ENCODE measurements around the gene DLG2.
"Not testable (repeated sequence)": the region's sequence is repeated elsewhere in the genome, so short reads cannot be mapped to it uniquely, and the experiment has no call there.

Gene DLG2

GRCh38 chr11:85027346-85027745 is 599.8 kb downstream of the DLG2 start:
- DNase-seq (ENCODE audit: low spot score), result no peak

- no peak for DNase-seq (ENCODE audit: low spot score)
Measured at GRCh38 chr11:85021058-85021457, 606.1 kb downstream of the DLG2 start.

GRCh38 chr11:84993386-84993785 is 633.8 kb downstream of the DLG2 start:
- DNase-seq (ENCODE audit: low spot score), result no peak

GRCh38 chr11:84990141-84990540 is 637.0 kb downstream of the DLG2 start:
- no peak for DNase-seq (ENCODE audit: low spot score)

GRCh38 chr11:84987686-84988187 is 639.4 kb downstream of the DLG2 start:
- not testable (repeated sequence) for DNase-seq (ENCODE audit: low spot score)

- no peak for DNase-seq (ENCODE audit: low spot score)
Measured at GRCh38 chr11:84981301-84981700, 645.8 kb downstream of the DLG2 start.

- DNase-seq (ENCODE audit: low spot score), result no peak
Measured at GRCh38 chr11:84969103-84969502, 658.0 kb downstream of the DLG2 start.

- DNase-seq (ENCODE audit: low spot score), result no peak
Measured at GRCh38 chr11:84965484-84965883, 661.7 kb downstream of the DLG2 start.

GRCh38 chr11:84963240-84963639 is 663.9 kb downstream of the DLG2 start:
- DNase-seq (ENCODE audit: low spot score), result no peak

- no peak for DNase-seq (ENCODE audit: low spot score)
Measured at GRCh38 chr11:84962018-84962417, 665.1 kb downstream of the DLG2 start.

- no peak for DNase-seq (ENCODE audit: low spot score)
Measured at GRCh38 chr11:84958295-84958694, 668.8 kb downstream of the DLG2 start.

GRCh38 chr11:84950569-84951270 is 676.4 kb downstream of the DLG2 start:
- no peak for DNase-seq (ENCODE audit: low spot score)

- DNase-seq (ENCODE audit: low spot score), result no peak
Measured at GRCh38 chr11:84947970-84948580, 679.1 kb downstream of the DLG2 start.

- DNase-seq (ENCODE audit: low spot score), result no peak
Measured at GRCh38 chr11:84947070-84947469, 680.1 kb downstream of the DLG2 start.

GRCh38 chr11:84930863-84931262 is 696.3 kb downstream of the DLG2 start:
- no peak for DNase-seq (ENCODE audit: low spot score)

GRCh38 chr11:84929738-84930137 is 697.4 kb downstream of the DLG2 start:
- DNase-seq (ENCODE audit: low spot score), result no peak

GRCh38 chr11:84924154-84924692 is 702.9 kb downstream of the DLG2 start:
- no peak for DNase-seq (ENCODE audit: low spot score)

GRCh38 chr11:84923489-84923888 is 703.7 kb downstream of the DLG2 start:
- no peak for DNase-seq (ENCODE audit: low spot score)

GRCh38 chr11:84922836-84923235 is 704.3 kb downstream of the DLG2 start:
- no peak for DNase-seq (ENCODE audit: low spot score)

- DNase-seq (ENCODE audit: low spot score), result no peak
Measured at GRCh38 chr11:84922212-84922805, 704.8 kb downstream of the DLG2 start.

- no peak for DNase-seq (ENCODE audit: low spot score)
Measured at GRCh38 chr11:84914511-84914910, 712.6 kb downstream of the DLG2 start.

- no peak for DNase-seq (ENCODE audit: low spot score)
Measured at GRCh38 chr11:84909740-84910139, 717.4 kb downstream of the DLG2 start.

GRCh38 chr11:84906995-84907394 is 720.1 kb downstream of the DLG2 start:
- no peak for DNase-seq (ENCODE audit: low spot score)

Measured in SK-N-DZ (cell line).